IPS-NIHi7 (cell line): ENCODE measurements around the gene VWA7.
"Not testable (repeated sequence)": the region's sequence is repeated elsewhere in the genome, so short reads cannot be mapped to it uniquely, and the experiment has no call there.

Experiments used
- DNase-seq: peaks from one replicate; pipeline ENCODE4 v3.0.0; 2012; ENCODE audit warnings: mixed read lengths; ENCODE audit errors: extremely low spot score

Gene VWA7

GRCh38 chr6:31801031-31801927 lies 24.2 kb upstream of the VWA7 start:
- not testable (repeated sequence) for DNase-seq

DNA sequence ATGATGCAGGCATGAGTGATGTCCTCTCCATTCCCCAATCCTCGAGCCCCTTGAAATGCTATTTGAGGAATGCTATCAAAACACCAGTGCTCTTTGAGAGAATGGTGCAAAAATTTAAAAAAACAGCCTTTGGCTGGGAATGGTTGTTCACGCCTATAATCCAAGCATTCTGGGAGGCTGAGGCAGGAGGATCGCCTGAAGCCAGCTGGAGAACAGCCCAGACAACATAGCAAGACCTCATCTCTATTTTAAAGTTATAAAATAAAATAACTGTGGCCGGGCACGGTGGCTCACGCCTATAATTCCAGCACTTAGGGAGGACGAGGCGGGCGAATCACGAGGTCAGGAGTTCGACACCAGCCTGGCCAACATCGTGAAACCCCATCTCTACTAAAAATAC lies 22.7 kb upstream of the VWA7 start:
- no peak for DNase-seq

- no peak for DNase-seq
Measured at GRCh38 chr6:31797588-31797987, 20.5 kb upstream of the VWA7 start.

- DNase-seq: no peak
Measured at GRCh38 chr6:31796993-31797385, 19.9 kb upstream of the VWA7 start.

DNA sequence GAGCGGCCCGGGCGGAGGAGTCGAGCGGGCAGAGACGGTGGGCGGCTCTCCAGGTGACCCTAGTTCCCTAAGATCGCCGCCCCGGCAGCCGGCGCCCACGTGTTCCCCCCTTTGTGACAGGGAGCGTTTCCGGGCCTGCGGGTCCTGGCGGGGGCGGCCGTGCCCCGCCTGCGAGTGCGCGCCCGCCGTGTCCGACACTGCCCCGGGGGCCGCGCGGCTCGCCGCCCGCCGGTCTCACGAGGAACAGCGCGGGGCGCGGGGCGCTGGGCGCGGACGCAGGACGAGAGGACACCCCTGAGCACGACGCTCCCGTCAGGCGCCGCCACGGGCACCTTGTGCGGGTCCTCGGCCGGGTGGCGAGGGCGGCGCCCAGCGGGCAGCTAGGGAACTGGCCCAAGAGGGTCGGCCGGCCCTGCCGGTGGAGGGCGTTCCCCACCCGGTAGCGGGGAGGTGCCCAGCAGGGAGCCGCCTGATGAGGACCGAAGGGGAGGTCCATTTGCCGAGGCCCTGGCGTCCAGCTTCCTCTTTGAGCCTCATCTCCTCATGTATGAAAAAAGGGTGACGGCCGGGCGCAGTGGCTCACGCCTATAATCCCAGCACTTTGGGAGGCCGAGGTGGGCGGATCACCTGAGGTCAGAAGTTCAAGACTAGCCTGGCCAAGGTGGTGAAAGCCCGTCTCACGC lies 18.6 kb upstream of the VWA7 start, which contains the start of gene VARS1:
VARS1 (minus strand) TSS at position 137 of the 683 bp plus-strand sequence. CDS start 535 bp downstream, outside the sequence.
- DNase-seq: peak; percentile 98

DNA sequence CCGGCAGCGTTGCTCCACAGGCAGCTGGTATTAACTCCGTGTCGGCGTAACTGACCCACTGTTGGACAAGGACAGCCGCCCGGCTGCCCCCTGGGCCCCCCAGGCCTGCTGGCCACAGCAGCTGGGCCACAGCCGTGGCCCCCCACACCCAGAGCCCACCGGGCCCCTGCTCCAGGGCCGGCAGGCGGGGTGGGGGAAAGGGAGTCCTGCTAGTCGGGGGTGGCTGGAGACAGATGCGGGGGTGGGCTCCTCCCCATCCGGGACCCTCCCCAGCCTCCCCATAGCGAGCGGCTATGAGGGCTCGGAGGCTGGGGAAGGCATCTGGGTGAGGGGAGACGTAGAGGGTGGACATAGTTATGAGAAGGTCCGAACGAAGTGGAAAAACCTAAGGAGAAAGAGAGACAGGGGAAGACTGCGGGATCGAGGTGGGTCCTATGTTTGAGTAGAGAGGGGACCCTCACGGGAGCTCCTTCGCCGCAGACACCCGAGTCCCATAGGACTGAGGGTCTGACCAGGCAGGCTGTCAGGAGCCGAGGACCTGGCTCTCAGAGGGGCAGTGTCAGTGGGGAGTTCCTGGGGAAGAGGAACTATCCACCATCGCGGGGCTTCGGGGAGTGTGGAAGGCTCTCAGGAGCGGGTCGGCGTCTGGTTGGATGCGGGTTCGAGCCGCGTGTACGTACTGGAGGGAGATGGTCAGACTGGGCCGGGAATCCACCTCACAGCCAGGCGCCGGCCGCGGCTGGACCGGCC lies 17.9 kb upstream of the VWA7 start:
- peak; percentile 57 for DNase-seq

- DNase-seq: no peak
Measured at GRCh38 chr6:31794294-31794865, 17.3 kb upstream of the VWA7 start.

DNA sequence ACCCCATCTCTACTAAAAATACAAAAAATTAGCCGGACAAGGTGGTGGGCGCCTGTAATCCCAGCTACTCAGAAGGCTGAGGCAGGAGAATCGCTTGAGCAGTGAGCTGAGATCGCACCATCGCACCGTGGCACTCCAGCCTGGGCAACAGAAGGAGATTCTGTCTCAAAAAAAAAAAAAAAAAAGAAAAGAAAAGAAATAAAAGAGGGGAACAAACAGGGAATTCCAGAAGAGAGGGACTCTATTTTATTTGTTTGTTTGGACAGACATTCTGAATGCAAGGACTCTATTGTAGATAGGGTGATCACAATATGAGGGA lies 16.8 kb upstream of the VWA7 start:
- DNase-seq: not testable (repeated sequence)

- DNase-seq: peak; percentile 10
Measured at GRCh38 chr6:31792761-31793171, 15.6 kb upstream of the VWA7 start.

DNA sequence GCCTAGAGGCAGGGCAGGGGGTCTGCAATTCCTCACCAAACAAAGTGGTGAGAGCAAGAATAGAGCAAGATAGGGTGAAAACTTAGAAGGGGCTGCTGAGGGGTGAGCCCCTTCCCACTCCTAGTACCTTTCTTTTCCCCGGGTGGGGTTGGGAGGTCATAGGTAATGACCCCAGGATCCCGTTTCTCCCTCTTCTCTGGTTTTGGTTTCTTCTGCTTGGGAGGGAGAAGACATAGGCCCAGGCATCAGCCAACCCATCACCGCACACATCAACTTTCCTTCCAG lies 14.9 kb upstream of the VWA7 start:
- DNase-seq: no peak

- peak; percentile 92 for DNase-seq
Measured at GRCh38 chr6:31791324-31792089, 14.4 kb upstream of the VWA7 start.

GRCh38 chr6:31785475-31785874 lies 8.3 kb upstream of the VWA7 start:
- no peak for DNase-seq

GRCh38 chr6:31784098-31784925 lies 7.2 kb upstream of the VWA7 start:
- no peak for DNase-seq

DNA sequence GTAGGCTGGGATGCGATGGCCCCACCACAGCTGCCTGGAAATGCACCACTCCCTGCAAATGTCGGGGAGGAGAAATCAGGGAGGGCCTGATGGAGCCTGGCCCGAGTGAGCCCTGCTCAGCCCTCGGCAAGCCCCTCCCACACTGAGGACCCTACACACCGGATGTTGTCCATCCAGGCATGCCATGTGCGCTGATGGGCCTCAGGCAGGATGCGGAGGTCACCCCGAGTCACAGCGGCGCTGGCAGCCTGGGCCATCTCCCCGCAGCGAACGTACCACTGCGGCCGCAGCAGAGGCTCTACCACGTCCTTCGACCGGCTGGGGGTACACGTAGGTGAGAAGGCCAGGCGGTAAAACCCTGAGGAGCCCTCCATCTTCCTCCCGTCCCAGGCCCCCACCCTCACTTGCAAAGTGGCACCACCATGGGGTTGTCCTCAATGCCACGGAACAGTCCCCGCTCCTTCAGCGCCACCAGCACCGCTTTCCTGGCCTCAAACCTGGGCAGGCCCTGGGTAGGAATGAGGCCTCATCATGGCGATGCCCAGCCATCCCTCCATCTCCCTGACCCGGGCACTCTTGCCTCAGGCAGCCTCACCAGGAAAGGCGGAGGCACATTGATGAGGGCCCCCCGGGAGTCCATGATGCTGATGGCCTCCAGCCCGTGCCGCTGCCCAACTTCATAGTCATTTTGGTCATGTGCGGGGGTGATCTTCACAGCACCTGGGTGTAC lies 5.2 kb upstream of the VWA7 start:
- no peak for DNase-seq

DNA sequence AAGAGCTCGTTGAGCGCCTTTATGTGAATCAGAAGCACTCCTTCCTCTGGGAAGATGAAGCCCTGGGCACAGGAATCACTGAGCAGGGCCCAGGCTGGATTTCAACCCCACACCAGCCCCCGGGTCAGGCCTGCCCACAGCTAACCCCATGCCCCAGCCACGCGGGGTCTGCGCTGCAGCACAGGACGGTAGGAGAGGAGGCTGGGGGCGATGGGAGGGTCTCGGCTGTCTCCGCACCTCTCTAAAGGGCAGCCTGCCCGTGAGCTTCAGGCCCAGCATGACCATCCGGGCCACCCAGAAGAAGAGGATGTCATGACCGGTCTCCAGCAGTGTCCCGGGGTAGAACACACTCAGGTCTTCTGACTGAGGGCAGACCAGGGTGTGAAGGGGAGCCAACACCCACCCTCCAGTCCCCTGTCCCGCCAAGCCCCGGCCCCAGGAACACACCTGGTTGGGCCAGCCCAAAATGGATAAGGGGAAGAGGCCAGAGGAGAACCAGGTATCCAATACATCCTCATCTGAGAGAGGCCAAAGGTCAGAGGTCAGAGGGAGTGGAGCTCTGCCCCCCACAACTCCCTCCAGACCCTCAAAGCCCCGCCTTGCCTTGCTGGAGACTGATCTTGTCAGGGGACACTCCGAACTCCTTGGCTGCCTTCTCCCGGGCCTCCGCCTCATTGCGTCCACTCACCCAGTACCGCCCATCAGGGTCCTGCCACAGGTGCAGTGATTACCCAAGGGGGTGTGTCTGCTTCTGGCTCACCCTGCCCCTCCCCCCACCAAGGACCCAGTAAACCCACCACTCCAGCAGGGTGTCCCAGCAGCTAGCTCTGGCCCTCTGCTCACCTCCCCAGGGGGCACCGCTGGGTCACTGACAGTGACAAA lies 4.4 kb upstream of the VWA7 start:
- no peak for DNase-seq

DNA sequence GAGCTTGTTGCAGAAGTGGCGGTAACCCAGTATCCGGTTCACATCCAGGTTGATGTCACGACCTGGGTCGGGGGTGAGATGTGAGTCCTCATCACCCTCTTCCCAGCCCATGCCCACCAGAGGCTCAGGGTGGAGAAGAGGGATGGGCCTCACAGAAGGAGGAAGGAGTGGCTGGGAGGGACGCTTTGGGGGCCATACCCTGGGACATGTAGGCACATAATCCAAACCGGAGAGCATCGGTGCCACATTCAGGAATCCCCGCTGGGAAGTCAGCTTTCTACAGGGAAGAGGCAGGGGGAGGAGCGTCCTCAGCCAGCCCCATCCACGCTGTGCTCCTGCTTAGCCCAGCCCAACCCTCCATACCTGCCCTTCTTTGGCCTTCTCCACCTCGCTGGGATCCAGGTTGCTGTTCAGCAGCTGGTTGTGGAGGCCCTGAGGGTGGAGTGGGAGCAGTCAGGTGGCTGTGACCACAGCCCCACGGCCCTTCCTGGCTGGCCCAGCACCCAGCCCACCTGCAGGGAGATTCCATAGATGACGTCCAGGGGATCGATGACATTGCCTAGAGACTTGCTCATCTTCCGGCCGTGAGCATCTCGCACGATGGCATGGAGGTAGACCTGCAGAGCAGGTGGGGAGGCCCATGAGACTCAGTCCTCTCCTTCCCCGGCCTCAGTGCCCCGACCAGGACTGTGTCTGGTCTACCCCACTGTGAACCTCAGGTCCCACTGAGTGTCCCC lies 3.5 kb upstream of the VWA7 start:
- no peak for DNase-seq

GRCh38 chr6:31779908-31780307 lies 2.8 kb upstream of the VWA7 start:
- DNase-seq: no peak
